H9 (cell line): ENCODE results near the gene MLLT3. TPM values are rescaled to one million over a fixed set of nuclear protein-coding genes. Genes with fewer than 3 reads are reported as not detected.

Experiments
- DNase-seq: peaks from one replicate; pipeline ENCODE4 v3.0.0-alpha.2; 2017
- H2AFZ ChIP-seq: one replicate; pipeline ENCODE4 v1.6.1; 2013; ENCODE audit warnings: mild to moderate bottlenecking, low read length, control low read depth, moderate library complexity
- H2AK5ac ChIP-seq: 2 replicates; pipeline ENCODE4 v1.6.1; 2013; ENCODE audit warnings: low read length, control low read depth, mixed read lengths; ENCODE audit not compliant: insufficient read length
- H2BK120ac ChIP-seq: one replicate; pipeline ENCODE4 v1.6.1; 2013; ENCODE audit warnings: low read depth, mild to moderate bottlenecking, low read length, control low read depth, inconsistent platforms; ENCODE audit not compliant: poor library complexity, severe bottlenecking
- H2BK12ac ChIP-seq: 2 replicates; pipeline ENCODE4 v1.6.1; 2013; ENCODE audit warnings: low read length, control low read depth, mixed read lengths, low read depth; ENCODE audit not compliant: insufficient read length
- H2BK15ac ChIP-seq: 2 replicates; pipeline ENCODE4 v1.6.1; 2013; ENCODE audit warnings: low read depth, low read length, control low read depth
- H2BK20ac ChIP-seq: one replicate; pipeline ENCODE4 v1.6.1; 2013; ENCODE audit warnings: low read depth, mild to moderate bottlenecking, low read length, control low read depth, inconsistent platforms; ENCODE audit not compliant: poor library complexity, severe bottlenecking
- H2BK5ac ChIP-seq: 2 replicates; pipeline ENCODE4 v1.6.1; 2013; ENCODE audit warnings: low read length, control low read depth, mixed read lengths; ENCODE audit not compliant: insufficient read length
- H3K14ac ChIP-seq: 2 replicates; pipeline ENCODE4 v1.6.1; 2013; ENCODE audit warnings: low read length, control low read depth; ENCODE audit not compliant: insufficient read depth
- H3K18ac ChIP-seq: 2 replicates; pipeline ENCODE4 v1.6.1; 2013; ENCODE audit warnings: low read depth, mild to moderate bottlenecking, mixed read lengths, low read length, control low read depth; ENCODE audit not compliant: insufficient read length
- H3K23ac ChIP-seq: 2 replicates; pipeline ENCODE4 v1.6.1; 2013; ENCODE audit warnings: low read length, control low read depth, mixed read lengths, low read depth; ENCODE audit not compliant: insufficient read length
- H3K23me2 ChIP-seq: 2 replicates; pipeline ENCODE4 v1.6.1; 2013; ENCODE audit warnings: low read depth, mild to moderate bottlenecking, mixed read lengths, low read length, control low read depth; ENCODE audit not compliant: insufficient read length, poor library complexity, severe bottlenecking
- H3K27ac ChIP-seq: 2 replicates; pipeline ENCODE4 v1.5.1; 2013; ENCODE audit warnings: low read length, control low read depth, mixed read lengths, low read depth; ENCODE audit not compliant: insufficient read length
- H3K27me3 ChIP-seq: 2 replicates; pipeline ENCODE4 v1.6.1; 2013; ENCODE audit warnings: low read length, control low read depth, inconsistent platforms; ENCODE audit not compliant: insufficient read depth
- H3K4ac ChIP-seq: 2 replicates; pipeline ENCODE4 v1.6.1; 2013; ENCODE audit warnings: low read depth, mild to moderate bottlenecking, control low read depth, inconsistent platforms, low read length, moderate library complexity
- H3K4me1 ChIP-seq: 2 replicates; pipeline ENCODE4 v1.6.1; 2013; ENCODE audit warnings: low read length, control low read depth, inconsistent platforms; ENCODE audit not compliant: insufficient read depth
- H3K4me2 ChIP-seq: 2 replicates; pipeline ENCODE4 v1.6.1; 2013; ENCODE audit warnings: low read length, control low read depth, mixed read lengths; ENCODE audit not compliant: insufficient read length, insufficient read depth
- H3K56ac ChIP-seq: 2 replicates; pipeline ENCODE4 v1.6.1; 2013; ENCODE audit warnings: low read depth, mild to moderate bottlenecking, mixed read lengths, low read length, control low read depth; ENCODE audit not compliant: insufficient read length
- H3K79me1 ChIP-seq: 2 replicates; pipeline ENCODE4 v1.6.1; 2013; ENCODE audit warnings: low read depth, mild to moderate bottlenecking, moderate library complexity, low read length, control low read depth, inconsistent platforms; ENCODE audit not compliant: insufficient read depth, poor library complexity, severe bottlenecking
- H3K79me2 ChIP-seq: 2 replicates; pipeline ENCODE4 v1.6.1; 2013; ENCODE audit warnings: low read length, control low read depth, inconsistent platforms; ENCODE audit not compliant: insufficient read depth
- H3K9ac ChIP-seq: 2 replicates; pipeline ENCODE4 v1.6.1; 2013; ENCODE audit warnings: low read length, control low read depth, mixed read lengths; ENCODE audit not compliant: insufficient read length; ENCODE audit errors: extremely low read depth
- H3K9me3 ChIP-seq: one replicate; pipeline ENCODE4 v1.6.1; 2013; ENCODE audit warnings: low read depth, low read length, inconsistent platforms; ENCODE audit not compliant: control insufficient read depth
- H3T11ph ChIP-seq: one replicate; pipeline ENCODE4 v1.6.1; 2013; ENCODE audit warnings: mild to moderate bottlenecking, low read length, control low read depth, inconsistent platforms
- H4K20me1 ChIP-seq: one replicate; pipeline ENCODE4 v1.6.1; 2013; ENCODE audit not compliant: control insufficient read depth, insufficient read length, insufficient read depth
- H4K5ac ChIP-seq: 2 replicates; pipeline ENCODE4 v1.6.1; 2013; ENCODE audit warnings: low read depth, mild to moderate bottlenecking, mixed read lengths, low read length, control low read depth; ENCODE audit not compliant: insufficient read length
- H4K8ac ChIP-seq: replicated peaks from 2 replicates; pipeline ENCODE4 v1.6.1; 2013; ENCODE audit warnings: low read length, control low read depth, mixed read lengths, low read depth; ENCODE audit not compliant: insufficient read length
- H4K91ac ChIP-seq: 2 replicates; pipeline ENCODE4 v1.6.1; 2013; ENCODE audit warnings: low read depth, mild to moderate bottlenecking, moderate library complexity, mixed read lengths, low read length, control low read depth; ENCODE audit not compliant: insufficient read length
- H3K27ac Mint-ChIP-seq, 3 experiments: 2 replicates in 2 of 3; 3 replicates in 1 of 3; pipeline ENCODE4 v1.8.0; 2020 to 2021; ENCODE audit warnings: mixed read lengths in 3 of 3, mild to moderate bottlenecking in 1 of 3, moderate library complexity in 1 of 3
- H3K27me3 Mint-ChIP-seq: 2 replicates; pipeline ENCODE4 v1.8.0; 2021; ENCODE audit warnings: low read depth, mild to moderate bottlenecking, moderate library complexity, mixed read lengths
- H3K36me3 Mint-ChIP-seq, 3 experiments: 2 replicates in 2 of 3; 3 replicates in 1 of 3; pipeline ENCODE4 v1.8.0; 2020 to 2021; ENCODE audit warnings: low read depth in 3 of 3, mixed read lengths in 3 of 3; ENCODE audit not compliant: insufficient read depth in 1 of 3
- H3K4me1 Mint-ChIP-seq, 2 experiments: 2 replicates each; pipeline ENCODE4 v1.8.0; 2020; ENCODE audit warnings: mixed read lengths in 2 of 2
- H3K4me3 Mint-ChIP-seq, 2 experiments: 2 replicates in 1 of 2; 3 replicates in 1 of 2; pipeline ENCODE4 v1.8.0; 2020 to 2021; ENCODE audit warnings: mild to moderate bottlenecking in 2 of 2, mixed read lengths in 2 of 2, moderate library complexity in 1 of 2
- H3K9me3 Mint-ChIP-seq, 2 experiments: 2 replicates in 1 of 2; 3 replicates in 1 of 2; pipeline ENCODE4 v1.8.0; 2020; ENCODE audit warnings: mild to moderate bottlenecking in 2 of 2, mixed read lengths in 2 of 2, moderate library complexity in 1 of 2
- CTCF ChIP-seq: fragments of 200-600 bp; sonication (generic); conservative IDR thresholded peaks from 3 replicates; pipeline ENCODE4 v1.8.0; 2021; ENCODE audit warnings: antibody characterized with exemption, mild to moderate bottlenecking
- WGBS: extraction: QIAGEN DNeasy Blood & Tissue Kit; methylation state at CpG from one replicate; pipeline ENCODE4 v1.1.7; 2013; ENCODE audit warnings: missing lambda C conversion rate, low lambda C conversion rate, mixed read lengths; ENCODE audit not compliant: insufficient read length; ENCODE audit errors: extremely low coverage; 5-methylcytosine and 5-hydroxymethylcytosine counted together
- total RNA-seq: library from RNA; stranded (reverse); gene quantifications from 2 replicates; pipeline ENCODE4 v1.2.1, GENCODE V29; 2021

The MLLT3 gene
- total RNA-seq, 1 experiment from 2014 or later: 3.9 TPM

- no peaks in the 10 kb centered on the region for H3K79me2 ChIP-seq
- H3K4me1 ChIP-seq: no peaks in the 10 kb centered on the region
- no peak for DNase-seq
- no peak overlapping the region for H3K56ac ChIP-seq
- H3K4me3 Mint-ChIP-seq: no peak overlapping the region
- H3K4me1 Mint-ChIP-seq: no peaks in the 10 kb centered on the region
- no peak overlapping the region for H4K8ac ChIP-seq
- no peaks in the 10 kb centered on the region; a peak in 1 of 7 replicates for H3K36me3 Mint-ChIP-seq
- no peak for TF ChIP-seq CTCF
- H3K14ac ChIP-seq: no peak overlapping the region
- no peaks in the 10 kb centered on the region for H3K27me3 Mint-ChIP-seq
- no peaks in the 10 kb centered on the region for H3K27me3 ChIP-seq
- H2AK5ac ChIP-seq: no peak overlapping the region
- no peak overlapping the region for H2BK5ac ChIP-seq
- no peak overlapping the region for H3T11ph ChIP-seq
- H3K4me2 ChIP-seq: no peak overlapping the region
- H2BK120ac ChIP-seq: no peak overlapping the region
- H3K9ac ChIP-seq: no peak overlapping the region
- H2AFZ ChIP-seq: no peak overlapping the region
- H3K9me3 Mint-ChIP-seq: no peaks in the 10 kb centered on the region
- WGBS: no CpG with 5 or more reads among the region's 4 CpGs
- H3K79me1 ChIP-seq: no peaks in the 10 kb centered on the region
- no peak overlapping the region for H3K4ac ChIP-seq
- no peak overlapping the region for H4K5ac ChIP-seq
- H2BK20ac ChIP-seq: no peak overlapping the region
- no peak overlapping the region for H2BK15ac ChIP-seq
- no peak overlapping the region for H4K91ac ChIP-seq
- no peaks in the 10 kb centered on the region for H4K20me1 ChIP-seq
- no peak overlapping the region for H3K18ac ChIP-seq
- no peak overlapping the region for H2BK12ac ChIP-seq
- no peak overlapping the region for H3K23ac ChIP-seq
- no peak overlapping the region for H3K27ac ChIP-seq
- H3K9me3 ChIP-seq: no peaks in the 10 kb centered on the region
- no peak overlapping the region for H3K27ac Mint-ChIP-seq
- no peaks in the 10 kb centered on the region for H3K23me2 ChIP-seq
These were observed 245.4 kb downstream of the MLLT3 start for GRCh38 chr9:20376731-20377375.
